ENCODE measurements around the gene PRCD. TPM values are rescaled to one million over a fixed set of nuclear protein-coding genes. Genes with fewer than 3 reads are reported as not detected.

PRCD gene
- polyA plus RNA-seq, 1 donor (not counting 4 experiments of a cell fraction or from before 2014, with no cell fraction given) = 1.2 TPM

GRCh38 chr17:76584427-76585032, 44.7 kb downstream of the PRCD start:
- Histone ChIP-seq H3K4me2 (ENCODE audit: control insufficient read depth, extremely low read depth, insufficient read depth, low read depth, low read length) (peak overlapping the region; percentile 81), H3K79me2 (ENCODE audit: control insufficient read depth, insufficient read depth, low read length) (peaks cover 15% of the 10 kb centered on the region), H4K20me1 (ENCODE audit: control insufficient read depth, extremely low read depth, insufficient read depth, low read length) (no peaks in the 10 kb centered on the region), H3K36me3 (ENCODE audit: control insufficient read depth in 2 of 2, extremely low read depth in 1 of 2, insufficient read depth in 2 of 2, low read length in 2 of 2) (no peaks in the 10 kb centered on the region), H3K9ac (ENCODE audit: control insufficient read depth, extremely low read depth, insufficient read depth, low read length) (peak overlapping the region; percentile 96), H3K27ac (ENCODE audit: control insufficient read depth, insufficient read depth, low read length) (peak overlapping the region; percentile 89), H3K4me1 (ENCODE audit: control insufficient read depth, extremely low read depth, insufficient read depth, low read length) (peaks cover 53% of the 10 kb centered on the region), H2AFZ (ENCODE audit: control insufficient read depth, low read length) (no peak overlapping the region), H3K27me3 (ENCODE audit: control insufficient read depth, extremely low read depth, insufficient read depth, low read length) (no peaks in the 10 kb centered on the region), H3K4me3 (ENCODE audit: control insufficient read depth in 2 of 3, extremely low read depth in 1 of 3, insufficient read depth in 2 of 3, low read depth in 1 of 3, low read length in 3 of 3) (peak overlapping the region; percentile 85 to 94 (median 89)), H3K9me3 (ENCODE audit: control insufficient read depth, low read depth, low read length) (no peaks in the 10 kb centered on the region), H3K9me1 (ENCODE audit: control insufficient read depth, extremely low read depth, insufficient read depth, low read length) (no peaks in the 10 kb centered on the region)
- dilution Hi-C loops (cut with MboI; ENCODE audit: extremely low pct_ligation_motif_present, low sequenced_read_pairs) = no loop called here
- FAIRE-seq (peak; percentile 26), DNase-seq (ENCODE audit: low read depth, low spot score) (no peak)
- no peak for TF ChIP-seq CTCF (optimal IDR thresholded peaks at IDR 0.05 in 1 of 3, IDR thresholded peaks at IDR 0.05 in 1 of 3, conservative IDR thresholded peaks at IDR 0.05 in 1 of 3; ENCODE audit: extremely low read depth in 1 of 3, insufficient read depth in 2 of 3, low read length in 3 of 3)
- no peak for TF ChIP-seq EZH2 (IDR thresholded peaks at IDR 0.05; ENCODE audit: low read length)

DNA sequence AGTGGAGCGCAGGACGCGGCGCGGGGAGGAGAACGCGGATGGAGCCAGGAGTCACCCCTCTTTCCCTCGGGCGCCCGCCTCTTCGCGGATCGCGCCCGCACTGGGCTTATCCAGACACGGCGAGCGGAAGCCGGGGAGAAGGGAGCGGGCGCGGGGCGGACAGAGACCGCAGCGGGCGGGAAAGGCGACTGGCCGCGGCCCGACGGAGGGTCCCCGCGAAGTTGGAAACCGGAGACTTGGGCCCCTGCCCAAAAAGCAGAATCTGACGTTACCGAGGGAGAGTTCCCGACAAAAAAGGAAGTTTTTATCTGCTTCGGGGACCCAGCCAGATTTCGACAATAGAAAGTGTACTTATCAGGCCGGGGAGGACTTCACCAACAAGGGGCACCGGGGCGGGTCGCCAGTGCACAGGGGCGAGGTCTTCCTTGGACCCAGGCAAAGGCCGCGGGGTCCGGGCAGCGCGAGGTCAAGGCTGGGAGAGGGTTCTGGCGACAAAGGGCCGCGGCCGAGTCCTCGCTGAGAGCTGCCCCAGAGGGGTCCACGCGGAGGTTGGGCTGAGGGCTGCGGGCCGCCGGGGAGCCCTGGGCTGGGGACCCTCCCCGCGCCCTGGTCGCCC, 45.3 kb downstream of the PRCD start:
- H3K4me2 ChIP-seq (ENCODE audit: control insufficient read depth, extremely low read depth, insufficient read depth, low read depth, low read length) = peak overlapping the region; percentile 81
- no peak overlapping the region for H2AFZ ChIP-seq (ENCODE audit: control insufficient read depth, low read length)
- FAIRE-seq (no peak), DNase-seq (ENCODE audit: low read depth, low spot score) (no peak)
- peaks cover 48% of the 10 kb centered on the region for H3K4me1 ChIP-seq (ENCODE audit: control insufficient read depth, extremely low read depth, insufficient read depth, low read length)
- peak overlapping the region; percentile 89 for H3K27ac ChIP-seq (ENCODE audit: control insufficient read depth, insufficient read depth, low read length)
- H3K9me3 ChIP-seq (ENCODE audit: control insufficient read depth, low read depth, low read length) = no peaks in the 10 kb centered on the region
- H3K9me1 ChIP-seq (ENCODE audit: control insufficient read depth, extremely low read depth, insufficient read depth, low read length) = no peaks in the 10 kb centered on the region
- TF ChIP-seq EZH2 (IDR thresholded peaks at IDR 0.05; ENCODE audit: low read length) = no peak
- dilution Hi-C loops (cut with MboI; ENCODE audit: extremely low pct_ligation_motif_present, low sequenced_read_pairs) = no loop called here
- H3K4me3 ChIP-seq (ENCODE audit: control insufficient read depth in 2 of 3, extremely low read depth in 1 of 3, insufficient read depth in 2 of 3, low read depth in 1 of 3, low read length in 3 of 3) = peak overlapping the region; percentile 85 to 94 (median 89)
- H4K20me1 ChIP-seq (ENCODE audit: control insufficient read depth, extremely low read depth, insufficient read depth, low read length) = no peaks in the 10 kb centered on the region
- peak overlapping the region; percentile 96 for H3K9ac ChIP-seq (ENCODE audit: control insufficient read depth, extremely low read depth, insufficient read depth, low read length)
- H3K79me2 ChIP-seq (ENCODE audit: control insufficient read depth, insufficient read depth, low read length) = peaks cover 15% of the 10 kb centered on the region
- H3K27me3 ChIP-seq (ENCODE audit: control insufficient read depth, extremely low read depth, insufficient read depth, low read length) = no peaks in the 10 kb centered on the region
- H3K36me3 ChIP-seq (ENCODE audit: control insufficient read depth in 2 of 2, extremely low read depth in 1 of 2, insufficient read depth in 2 of 2, low read length in 2 of 2) = no peaks in the 10 kb centered on the region

Data from keratinocyte (primary cell).